Astrocyte of the spinal cord (primary cell): ENCODE measurements around the gene ADGRV1.
"Not testable (repeated sequence)": the region's sequence is repeated elsewhere in the genome, so short reads cannot be mapped to it uniquely, and the experiment has no call there.

Experiments used
- DNase-seq: peaks from one replicate; pipeline ENCODE4 v3.0.0; 2011; ENCODE audit warnings: low read depth, low spot score
- H3K4me3 ChIP-seq: 2 replicates; pipeline ENCODE4 v1.5.1; 2011; ENCODE audit warnings: low read depth, mild to moderate bottlenecking, low read length, moderate library complexity
- CTCF ChIP-seq: IDR thresholded peaks from 2 replicates; pipeline ENCODE4 v1.5.1; 2012; ENCODE audit warnings: low read depth, mild to moderate bottlenecking, low read length, inconsistent platforms
- in situ Hi-C: cut with HindIII; loops from 2 replicates; pipeline ENCODE4 v1.10.0; 2017; ENCODE audit warnings: low sequenced_read_pairs

ADGRV1 gene

GRCh38 chr5:90767710-90768109, 209.1 kb downstream of the ADGRV1 start:
- in situ Hi-C loops, result no loop called here
- no peak for DNase-seq
- no peak for TF ChIP-seq CTCF

GRCh38 chr5:90770006-90770541, 211.5 kb downstream of the ADGRV1 start:
- in situ Hi-C loops, DNase-seq, H3K4me3 ChIP-seq: not testable (repeated sequence)

More at GRCh38 chr5:90767710-90768109, 209.1 kb downstream of the ADGRV1 start:
- H3K4me3 ChIP-seq, result no peak overlapping the region

- H3K4me3 ChIP-seq, result no peak overlapping the region
- TF ChIP-seq CTCF, result no peak
- no peak for DNase-seq
- in situ Hi-C loops, result no loop called here
These were observed 219.4 kb downstream of the ADGRV1 start for GRCh38 chr5:90777959-90778358.

GRCh38 chr5:90783460-90784333, 225.1 kb downstream of the ADGRV1 start:
- no peak overlapping the region for H3K4me3 ChIP-seq
- in situ Hi-C loops, result no loop called here
- peak; percentile 69 for DNase-seq
- TF ChIP-seq CTCF, result peak; percentile 89

GRCh38 chr5:90786756-90787155, 228.2 kb downstream of the ADGRV1 start:
- no peak for TF ChIP-seq CTCF
- in situ Hi-C loops, result no loop called here
- DNase-seq, result no peak

GRCh38 chr5:90792725-90793124, 234.1 kb downstream of the ADGRV1 start:
- no peak for DNase-seq
- in situ Hi-C loops, result no loop called here
- H3K4me3 ChIP-seq, result no peak overlapping the region
- TF ChIP-seq CTCF, result no peak

More at GRCh38 chr5:90786756-90787155, 228.2 kb downstream of the ADGRV1 start:
- H3K4me3 ChIP-seq, result no peak overlapping the region

GRCh38 chr5:90793183-90793582, 234.6 kb downstream of the ADGRV1 start:
- peak; percentile 37 for TF ChIP-seq CTCF
- H3K4me3 ChIP-seq, result no peak overlapping the region
- in situ Hi-C loops, result no loop called here
- no peak for DNase-seq

- in situ Hi-C loops, H3K4me3 ChIP-seq, DNase-seq: not testable (repeated sequence)
These were observed 238.3 kb downstream of the ADGRV1 start for GRCh38 chr5:90796919-90797318.

GRCh38 chr5:90800082-90800481, 241.5 kb downstream of the ADGRV1 start:
- H3K4me3 ChIP-seq, in situ Hi-C loops, DNase-seq: not testable (repeated sequence)

GRCh38 chr5:90800515-90800914, 241.9 kb downstream of the ADGRV1 start:
- in situ Hi-C loops, H3K4me3 ChIP-seq, DNase-seq: not testable (repeated sequence)
